Measurements from ENCODE around the gene GRIN2D. TPM values are rescaled to one million over a fixed set of nuclear protein-coding genes. Genes with fewer than 3 reads are reported as not detected.

GRIN2D gene
- total RNA-seq, 1 donor from 2014 or later: not detected

- H3K4me3 ChIP-seq: peak overlapping the region in 1 of 2 donors; percentile 7
- H3K27ac ChIP-seq: no peak overlapping the region
- H3K9me3 ChIP-seq: no peaks in the 10 kb centered on the region
- no peak for TF ChIP-seq POLR2A (IDR thresholded peaks at IDR 0.05)
- peaks cover 35% of the 10 kb centered on the region for H3K4me1 ChIP-seq
- H3K36me3 ChIP-seq: no peaks in the 10 kb centered on the region
- H3K27me3 ChIP-seq: peaks cover 17% of the 10 kb centered on the region
- no peak for DNase-seq (ENCODE audit: extremely low spot score in 2 of 2)
- intact Hi-C loops (cut with DNase I): no loop called here
These were observed 1.1 kb downstream of the GRIN2D start for GRCh38 chr19:48394331-48395169.

GRCh38 chr19:48395170-48395455 is 1.6 kb downstream of the GRIN2D start:
- H3K27ac ChIP-seq: no peak overlapping the region
- peaks cover 30% of the 10 kb centered on the region for H3K4me1 ChIP-seq
- H3K36me3 ChIP-seq: no peaks in the 10 kb centered on the region

GRCh38 chr19:48395499-48395898 is 2.0 kb downstream of the GRIN2D start:
- Histone ChIP-seq H3K4me1 (peaks cover 26% of the 10 kb centered on the region), H3K27me3 (peaks cover 17% of the 10 kb centered on the region), H3K36me3 (no peaks in the 10 kb centered on the region), H3K4me3 (no peak overlapping the region), H3K9me3 (no peaks in the 10 kb centered on the region), H3K27ac (no peak overlapping the region)
- TF ChIP-seq POLR2AphosphoS5 (IDR thresholded peaks at IDR 0.05; ENCODE audit: insufficient read depth in 1 of 2, low read depth in 1 of 2) (no peak), POLR2A (IDR thresholded peaks at IDR 0.05) (no peak), CTCF (IDR thresholded peaks at IDR 0.05) (no peak)
- intact Hi-C loops (cut with DNase I): no loop called here
- no peak for DNase-seq (ENCODE audit: extremely low spot score in 2 of 2)

More at GRCh38 chr19:48395170-48395455, 1.6 kb downstream of the GRIN2D start:
- TF ChIP-seq CTCF (IDR thresholded peaks at IDR 0.05) (no peak), POLR2A (IDR thresholded peaks at IDR 0.05) (no peak), POLR2AphosphoS5 (IDR thresholded peaks at IDR 0.05; ENCODE audit: insufficient read depth in 1 of 2, low read depth in 1 of 2) (no peak)
- Histone ChIP-seq H3K27me3 (peaks cover 17% of the 10 kb centered on the region), H3K9me3 (no peaks in the 10 kb centered on the region), H3K4me3 (no peak overlapping the region)
- intact Hi-C loops (cut with DNase I): no loop called here
- no peak for DNase-seq (ENCODE audit: extremely low spot score in 2 of 2)

GRCh38 chr19:48396016-48396823 is 2.8 kb downstream of the GRIN2D start:
- Histone ChIP-seq H3K27me3 (peaks cover 17% of the 10 kb centered on the region), H3K4me3 (no peak overlapping the region), H3K9me3 (no peaks in the 10 kb centered on the region), H3K36me3 (no peaks in the 10 kb centered on the region), H3K4me1 (peaks cover 26% of the 10 kb centered on the region), H3K27ac (no peak overlapping the region)
- no peak for DNase-seq (ENCODE audit: extremely low spot score in 2 of 2)
- no peak for TF ChIP-seq POLR2AphosphoS5 (IDR thresholded peaks at IDR 0.05; ENCODE audit: insufficient read depth in 1 of 2, low read depth in 1 of 2)
- intact Hi-C loops (cut with DNase I): no loop called here

- Histone ChIP-seq H3K27ac (no peak overlapping the region), H3K4me3 (no peak overlapping the region), H3K9me3 (no peaks in the 10 kb centered on the region), H3K4me1 (peaks cover 26% of the 10 kb centered on the region), H3K27me3 (peaks cover 17% of the 10 kb centered on the region), H3K36me3 (no peaks in the 10 kb centered on the region)
- no peak for DNase-seq (ENCODE audit: extremely low spot score in 2 of 2)
- TF ChIP-seq POLR2A (IDR thresholded peaks at IDR 0.05): no peak
- no peak for TF ChIP-seq POLR2AphosphoS5 (IDR thresholded peaks at IDR 0.05; ENCODE audit: insufficient read depth in 1 of 2, low read depth in 1 of 2)
- TF ChIP-seq CTCF (IDR thresholded peaks at IDR 0.05): no peak
- intact Hi-C loops (cut with DNase I): no loop called here
These were observed 3.3 kb downstream of the GRIN2D start for GRCh38 chr19:48396824-48397176.

Data from vagina (tissue), 2 donors.